ENCODE data around the gene SOBP.
"Not testable (repeated sequence)": the region's sequence is repeated elsewhere in the genome, so short reads cannot be mapped to it uniquely, and the experiment has no call there.

SOBP gene

DNA sequence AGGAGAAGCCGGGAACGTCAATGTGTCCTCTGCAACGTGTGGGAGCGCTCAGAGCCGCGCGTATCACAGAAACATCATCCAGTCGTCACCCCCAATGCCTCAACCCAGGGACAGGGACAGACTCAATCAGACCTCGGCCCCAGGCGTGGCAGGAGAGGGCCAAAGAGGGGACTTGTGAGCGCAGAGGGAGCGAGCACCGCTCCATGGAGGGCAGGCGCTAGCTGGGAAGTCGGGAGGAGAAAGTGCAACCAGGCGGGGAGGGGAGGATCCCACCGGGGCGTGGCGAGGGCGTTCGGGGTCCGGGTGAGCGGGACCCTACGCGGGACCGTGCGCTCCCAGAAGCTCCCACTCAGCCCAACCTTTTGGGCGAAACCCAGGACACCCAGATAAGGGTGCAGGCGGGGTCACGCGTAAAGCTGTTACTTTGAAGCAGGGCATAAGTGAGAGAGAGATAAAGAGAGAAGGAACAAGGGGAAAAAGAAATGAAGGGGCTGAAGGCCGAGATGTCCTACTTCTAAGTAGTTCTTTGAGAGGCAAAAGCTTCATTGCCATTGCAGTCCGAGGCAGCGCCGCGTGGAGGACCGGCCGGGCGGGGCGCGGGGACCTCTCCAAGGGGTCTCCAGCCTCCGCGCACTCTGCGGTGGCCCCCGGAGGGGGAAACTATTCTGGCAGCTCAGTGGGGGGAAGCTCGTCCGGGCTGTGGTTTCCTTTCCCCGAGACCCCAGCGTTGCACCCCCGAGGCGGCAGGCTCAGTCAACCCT lies 862 bp upstream of the SOBP start:
- DNase-seq: peak; percentile 11

DNA sequence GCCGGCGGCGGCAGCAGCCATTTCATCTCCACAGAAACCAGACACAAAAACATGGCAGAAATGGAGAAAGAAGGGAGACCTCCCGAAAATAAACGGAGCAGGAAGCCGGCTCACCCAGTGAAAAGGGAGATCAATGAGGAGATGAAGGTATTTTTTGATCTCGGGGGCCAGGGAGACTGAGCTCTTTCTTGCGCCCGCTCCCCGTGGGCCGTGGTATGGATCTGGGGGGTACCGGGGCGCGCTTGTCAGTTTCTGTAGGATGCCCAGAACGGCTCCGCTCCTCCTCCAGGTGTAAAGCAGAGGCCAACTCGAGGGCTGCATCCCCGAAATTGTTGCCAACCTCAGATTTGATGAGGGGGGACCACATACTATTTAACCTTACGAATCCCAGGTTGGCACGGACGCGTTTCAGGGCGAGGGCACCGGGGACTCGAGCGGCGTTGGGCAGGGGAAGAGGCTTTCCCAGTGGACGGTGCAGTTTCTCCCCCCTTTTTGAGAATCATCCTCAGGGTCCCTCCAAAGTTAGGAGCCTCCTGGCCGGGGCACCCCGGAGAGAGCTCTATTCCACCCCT lies 735 bp downstream of the SOBP start:
- no peak for DNase-seq

DNA sequence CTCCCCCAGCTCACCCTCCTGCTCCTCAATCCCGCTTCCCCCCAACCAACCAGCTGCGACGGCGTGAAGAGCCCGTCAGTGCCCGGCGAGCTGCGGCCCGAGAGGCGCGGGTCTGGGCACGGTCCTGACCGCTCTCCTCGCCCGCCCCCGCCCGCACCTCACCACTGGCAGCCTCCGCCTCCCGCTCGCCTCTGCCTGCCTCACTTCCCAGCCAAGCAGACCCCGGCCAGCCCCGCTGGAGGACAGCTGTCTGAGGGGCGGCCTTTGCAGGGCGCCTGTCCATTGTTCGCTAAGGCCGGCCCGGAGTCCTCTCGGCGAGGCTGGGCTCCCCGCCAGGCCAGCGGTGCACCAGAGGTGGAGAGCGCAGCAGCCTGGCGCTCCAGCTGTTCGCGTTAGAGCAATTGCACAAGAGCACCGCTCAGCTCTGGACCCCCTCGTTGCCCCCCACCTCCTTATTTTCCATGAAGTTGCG lies 1.3 kb downstream of the SOBP start:
- DNase-seq: no peak

DNA sequence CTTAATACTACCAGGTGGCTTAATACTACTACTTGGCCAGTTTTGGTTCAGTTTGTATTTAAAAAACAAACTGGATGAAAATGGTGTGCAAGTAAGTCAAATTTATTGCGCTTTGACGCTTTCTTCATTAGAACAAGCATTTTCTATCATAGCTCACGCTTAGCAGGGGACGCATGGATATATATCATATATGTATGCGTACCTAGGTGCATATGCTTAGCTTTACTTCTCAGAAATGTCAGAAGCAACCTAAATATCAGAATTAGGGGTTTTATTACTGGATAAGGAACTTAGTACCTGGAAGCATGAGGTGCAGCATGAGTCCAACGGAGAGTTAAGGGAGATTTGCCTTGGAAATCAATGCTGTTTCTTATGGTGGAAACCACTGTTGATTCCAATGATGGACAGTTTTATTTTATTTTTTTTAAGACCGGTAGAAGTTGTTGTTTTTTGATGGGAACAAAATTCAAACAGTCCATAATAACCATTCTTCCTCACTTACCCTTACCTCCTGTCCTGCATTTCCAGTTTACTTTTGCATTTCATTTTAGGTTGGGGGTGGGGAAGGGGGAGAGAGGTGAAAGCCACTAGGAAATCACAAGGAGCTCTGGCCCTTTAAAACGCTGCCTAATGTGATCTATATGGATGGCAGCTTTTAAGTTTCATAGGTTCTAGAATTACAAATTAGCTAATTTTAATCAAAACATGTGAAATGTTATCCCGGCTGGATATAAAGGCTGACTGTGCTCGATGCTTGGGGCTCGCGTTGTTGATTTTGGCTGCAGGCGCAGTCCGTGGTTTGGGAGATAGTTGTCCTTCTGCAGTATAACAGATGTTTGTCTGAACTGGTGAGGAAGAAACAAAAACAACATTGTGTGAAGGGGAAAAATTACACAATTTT lies 2.1 kb downstream of the SOBP start:
- DNase-seq: no peak

DNA sequence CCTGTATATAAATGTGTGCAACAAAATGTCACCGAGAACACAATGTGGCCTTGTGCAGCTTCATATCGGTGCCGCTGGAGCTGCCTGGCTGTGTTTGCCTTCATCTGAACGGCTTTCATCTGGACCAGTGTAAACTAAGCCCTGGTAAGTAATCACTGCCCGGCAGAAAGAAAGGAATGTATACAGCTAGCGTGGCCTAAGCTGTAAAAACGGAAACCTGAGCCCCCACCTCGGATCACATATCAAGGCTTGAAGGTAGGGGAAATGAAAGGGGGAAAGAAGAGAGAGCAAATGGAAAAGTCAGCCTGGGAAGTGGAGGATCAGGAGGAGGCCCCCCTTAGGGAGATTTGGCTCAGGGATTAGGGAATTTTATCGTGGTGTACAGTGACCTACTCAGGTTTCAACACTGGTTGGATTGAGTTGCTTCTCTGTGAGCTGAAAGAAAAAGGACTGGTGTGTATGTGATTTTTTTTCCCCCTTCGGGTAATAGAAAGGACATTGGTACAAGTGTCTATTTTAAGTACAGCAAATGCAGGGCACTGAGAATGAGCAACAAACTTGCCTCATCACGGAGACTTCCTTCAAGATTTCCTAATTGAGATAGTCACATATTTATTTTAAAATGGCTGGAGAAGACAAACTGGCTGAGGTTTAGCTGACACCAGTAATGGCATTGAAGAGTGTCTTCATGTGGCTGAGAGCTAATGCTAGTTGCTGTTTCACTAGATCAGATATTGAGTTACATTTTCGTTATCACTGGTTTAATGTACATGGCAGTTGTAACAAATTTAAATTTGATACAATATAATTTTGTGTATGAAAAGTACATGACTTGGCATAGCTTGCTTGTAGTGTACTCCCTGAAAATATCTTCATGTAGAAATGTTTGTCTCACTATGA lies 3.5 kb downstream of the SOBP start:
- DNase-seq: peak; percentile 67

DNA sequence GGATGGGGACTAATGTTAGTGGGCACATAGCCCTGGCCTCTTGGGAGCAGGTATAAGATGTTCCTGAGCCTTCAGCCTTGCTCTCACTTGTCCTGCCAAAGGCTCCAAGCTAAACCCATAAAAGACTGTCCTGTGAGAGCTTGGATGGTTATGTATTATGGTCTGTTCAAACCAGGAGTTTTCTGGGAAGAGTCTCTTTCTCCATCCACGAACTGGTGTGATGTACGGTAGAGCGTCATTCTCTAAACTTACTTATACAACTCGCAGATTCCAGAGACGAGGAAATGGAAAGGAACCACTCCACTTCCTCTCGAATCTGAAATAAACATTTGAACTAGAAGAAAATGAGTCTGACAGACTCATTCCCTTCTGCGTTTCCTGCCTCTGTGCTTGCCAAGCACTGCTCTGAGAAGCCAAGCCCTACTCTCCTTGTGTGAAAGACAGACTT lies 5.3 kb downstream of the SOBP start:
- no peak for DNase-seq

DNA sequence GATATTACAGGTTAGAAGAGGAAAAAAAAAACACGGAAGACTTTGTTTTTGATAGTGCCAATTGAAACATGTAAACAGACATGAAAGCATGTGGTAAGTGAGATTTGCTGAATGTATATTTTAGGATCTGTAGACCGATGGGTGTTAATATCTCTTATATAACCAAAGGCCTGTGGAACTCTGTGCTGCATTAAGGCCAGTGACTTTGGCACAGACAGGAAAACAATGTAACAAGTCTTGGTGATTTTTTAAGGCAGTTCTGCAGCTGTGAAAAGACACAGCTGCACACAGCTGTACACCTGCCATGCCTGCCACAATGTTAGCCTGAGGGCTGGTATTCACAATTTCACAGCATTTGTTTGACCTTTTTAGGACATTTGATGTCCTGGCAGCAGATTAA lies 6.1 kb downstream of the SOBP start:
- DNase-seq: no peak

DNA sequence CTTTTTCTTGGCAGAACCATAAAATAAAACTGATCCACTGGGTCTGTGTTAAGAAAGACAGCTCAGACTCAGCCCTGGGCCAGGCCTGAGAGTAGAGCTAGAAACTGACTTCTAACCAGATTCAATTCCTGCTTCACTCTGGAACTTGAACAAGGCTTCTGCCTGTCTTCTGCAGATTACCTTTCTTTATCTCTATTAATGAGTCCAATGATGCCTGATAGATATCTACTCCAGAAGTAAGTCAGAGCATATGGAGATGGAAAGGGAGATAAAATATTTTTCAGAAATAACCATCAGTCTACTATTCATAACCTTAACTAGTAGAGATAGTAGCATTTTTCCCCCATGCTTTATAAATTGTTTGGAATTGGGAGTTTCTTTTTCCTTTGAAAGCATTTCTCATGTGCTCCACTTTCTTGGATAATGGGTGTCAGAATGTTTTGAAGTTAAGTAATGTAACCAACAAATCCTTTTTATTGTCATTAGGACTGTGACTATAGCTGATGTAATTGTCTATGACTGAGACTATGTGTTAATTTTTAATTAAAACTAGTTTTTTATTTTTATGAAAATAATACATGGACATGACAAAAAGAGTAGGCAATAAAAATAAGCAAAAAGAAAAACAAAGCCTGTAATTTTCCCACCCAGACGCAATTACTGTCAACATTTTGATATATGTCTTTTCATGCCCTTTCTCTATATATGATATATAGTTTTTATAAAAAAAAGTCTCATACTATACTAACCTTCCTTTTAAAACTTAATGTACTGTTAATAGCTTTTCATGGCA lies 7.2 kb downstream of the SOBP start:
- DNase-seq: no peak

DNA sequence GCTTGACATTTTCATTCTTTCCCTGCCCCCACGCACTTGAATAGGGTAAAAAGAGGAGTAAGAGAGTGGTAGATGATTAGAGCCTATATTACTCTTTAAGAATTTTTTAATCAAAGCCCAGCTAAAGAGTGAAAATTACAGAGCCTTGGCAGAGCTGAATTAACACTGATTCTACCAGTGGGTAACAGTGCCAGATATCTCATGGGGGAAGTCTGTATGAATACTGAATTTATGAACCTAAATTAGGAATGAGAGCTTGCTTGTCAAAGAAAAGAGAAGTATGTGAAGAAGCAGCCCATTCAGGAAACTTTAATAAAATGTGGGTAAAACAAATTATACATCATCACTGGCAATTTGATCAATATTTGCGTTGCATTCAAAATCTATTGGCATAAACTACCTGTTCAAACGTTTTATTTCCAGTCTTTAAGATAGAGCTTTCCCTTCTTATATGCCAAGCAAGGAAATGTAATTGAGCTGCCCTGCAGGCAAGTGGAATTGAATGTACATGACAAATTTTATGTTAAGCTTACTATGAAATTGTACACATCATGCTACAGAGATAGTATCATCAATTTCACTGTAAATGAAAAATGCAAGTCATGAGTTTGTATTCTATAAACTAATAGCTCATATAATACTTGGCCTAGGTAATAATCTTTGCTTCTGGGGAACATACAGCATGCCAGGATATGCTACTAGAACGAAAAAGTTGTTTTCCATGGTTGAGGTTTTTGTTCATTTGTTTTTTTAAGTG lies 14.5 kb downstream of the SOBP start:
- no peak for DNase-seq

DNA sequence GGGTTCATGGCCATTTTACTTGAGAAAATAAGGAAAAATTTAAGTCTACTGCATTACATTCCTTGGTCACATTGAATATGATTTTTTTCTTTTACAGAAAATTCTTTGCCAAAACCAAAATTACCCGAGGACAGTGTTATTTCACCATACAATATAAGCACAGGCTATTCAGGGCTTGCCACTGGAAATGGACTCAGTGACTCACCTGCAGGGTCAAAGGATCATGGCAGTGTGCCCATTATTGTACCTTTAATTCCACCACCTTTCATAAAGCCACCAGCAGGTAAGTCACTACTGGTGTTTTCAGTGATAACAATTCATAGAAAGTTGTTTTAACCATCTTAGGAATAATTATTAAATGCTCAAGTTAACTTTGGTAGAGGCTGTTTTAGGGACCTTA lies 16.2 kb downstream of the SOBP start:
- no peak for DNase-seq

DNA sequence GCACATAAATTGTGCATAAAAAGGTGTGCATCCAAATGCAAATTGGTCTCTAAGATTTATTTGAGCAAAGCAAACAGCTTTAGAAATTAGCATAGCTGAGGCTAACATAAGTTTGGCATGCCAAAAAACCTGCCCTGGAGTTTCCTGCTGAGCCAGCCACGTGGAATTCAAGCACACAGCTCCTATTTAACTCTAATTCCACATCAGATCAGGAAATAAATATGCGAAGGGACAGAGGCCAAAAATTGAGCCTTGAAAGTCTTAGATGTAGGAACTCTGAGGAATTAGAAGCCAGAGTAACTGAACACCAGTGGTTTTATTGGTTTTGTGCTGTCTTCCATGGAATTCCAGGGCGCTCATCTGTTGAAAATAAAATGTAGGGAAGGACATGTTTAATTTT lies 19.6 kb downstream of the SOBP start:
- DNase-seq: no peak

DNA sequence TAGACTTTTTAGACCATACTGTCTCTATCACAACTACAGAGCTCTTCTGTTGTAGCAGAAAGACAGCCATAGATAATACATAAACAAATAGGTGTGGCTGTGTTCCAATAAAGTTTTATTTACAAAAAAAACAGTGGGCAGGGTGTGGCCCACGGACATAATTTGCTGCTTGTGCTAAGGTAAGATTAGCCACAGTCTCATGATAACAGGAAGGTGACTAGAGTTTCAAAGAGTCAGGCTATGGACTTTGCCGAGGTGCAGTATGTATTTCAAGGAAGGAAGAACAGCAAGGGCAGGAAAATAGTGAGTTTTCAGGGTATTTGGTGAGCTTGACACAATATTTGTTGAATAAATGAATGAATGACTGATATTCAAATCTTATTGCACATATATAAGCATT lies 20.2 kb downstream of the SOBP start:
- DNase-seq: no peak

DNA sequence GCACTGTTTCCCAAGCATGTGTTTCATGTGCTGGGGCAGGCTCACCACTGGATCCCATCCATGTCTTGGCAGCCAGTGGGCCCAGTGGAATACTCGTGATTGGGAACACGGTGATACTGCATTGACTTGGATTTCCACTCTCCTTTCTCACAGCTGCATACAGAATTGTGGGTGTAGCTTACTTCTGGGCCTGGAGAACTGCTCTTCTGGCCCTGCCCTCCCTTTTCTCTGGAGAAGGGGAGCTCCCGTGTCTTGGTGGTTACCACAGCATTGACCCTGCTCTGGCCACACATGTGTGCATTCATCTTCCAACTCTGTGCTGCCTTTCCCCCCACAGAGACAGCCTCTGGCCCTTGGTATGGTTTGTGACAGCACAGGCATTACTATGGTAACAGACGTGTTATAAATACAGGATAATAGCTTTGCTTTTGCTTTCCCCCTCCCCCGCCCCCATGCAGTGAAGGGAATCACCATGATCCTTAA lies 21.6 kb downstream of the SOBP start:
- no peak for DNase-seq

DNA sequence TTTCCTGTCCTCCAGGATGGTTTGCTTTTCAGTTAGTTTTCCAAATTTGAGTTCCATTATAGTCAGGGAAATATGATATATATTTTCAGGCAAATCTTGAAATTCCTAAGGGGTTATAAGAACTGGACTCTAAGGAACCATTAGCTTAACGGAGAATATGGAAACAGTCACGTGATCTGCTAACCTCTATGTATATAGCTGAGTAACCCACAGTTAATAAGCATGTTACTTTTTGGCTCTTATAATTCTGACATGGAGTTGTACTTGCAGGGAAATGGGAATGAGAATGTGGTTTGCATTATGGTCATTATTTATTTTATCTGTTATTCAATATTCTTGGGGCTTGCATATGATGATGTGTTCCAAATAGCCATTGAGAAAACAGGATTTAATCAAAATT lies 23.3 kb downstream of the SOBP start:
- DNase-seq: no peak

DNA sequence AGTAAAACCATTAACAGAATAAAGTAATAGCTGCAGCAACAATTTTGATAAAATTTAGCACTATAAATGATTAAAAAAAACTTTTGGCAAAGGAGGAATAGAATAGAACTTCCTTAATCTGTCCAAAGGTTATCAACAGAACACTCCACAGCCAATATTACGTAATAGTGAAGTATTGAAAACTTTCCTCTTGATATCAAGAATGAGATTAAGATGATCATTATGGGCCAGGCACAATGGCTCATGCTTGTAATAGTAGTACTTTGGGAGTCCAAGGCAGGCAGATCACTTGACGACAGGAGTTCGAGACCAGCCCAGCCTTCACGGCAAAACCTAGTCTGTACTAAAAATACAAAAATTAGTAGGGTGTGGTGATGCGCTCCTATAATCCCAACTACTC lies 26.0 kb downstream of the SOBP start:
- DNase-seq: no peak

DNA sequence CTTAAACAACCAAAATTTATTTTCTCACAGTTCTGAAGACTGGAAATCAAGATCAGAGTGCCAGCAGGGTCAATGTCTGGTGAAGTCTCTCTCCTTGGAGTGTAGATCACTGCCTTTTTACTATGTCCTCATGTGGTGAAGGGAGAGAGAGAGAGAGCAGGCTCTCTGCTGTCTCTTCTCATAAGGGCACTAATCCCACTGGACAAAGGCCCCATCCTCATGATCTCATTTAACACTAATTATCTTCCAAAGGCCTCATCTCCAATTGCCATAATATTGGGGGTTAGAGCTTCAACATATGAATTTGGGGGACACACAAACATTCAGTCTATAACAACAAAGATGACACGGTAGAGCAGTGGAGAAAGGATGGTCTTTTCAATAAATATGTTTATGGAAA lies 27.4 kb downstream of the SOBP start:
- no peak for DNase-seq

DNA sequence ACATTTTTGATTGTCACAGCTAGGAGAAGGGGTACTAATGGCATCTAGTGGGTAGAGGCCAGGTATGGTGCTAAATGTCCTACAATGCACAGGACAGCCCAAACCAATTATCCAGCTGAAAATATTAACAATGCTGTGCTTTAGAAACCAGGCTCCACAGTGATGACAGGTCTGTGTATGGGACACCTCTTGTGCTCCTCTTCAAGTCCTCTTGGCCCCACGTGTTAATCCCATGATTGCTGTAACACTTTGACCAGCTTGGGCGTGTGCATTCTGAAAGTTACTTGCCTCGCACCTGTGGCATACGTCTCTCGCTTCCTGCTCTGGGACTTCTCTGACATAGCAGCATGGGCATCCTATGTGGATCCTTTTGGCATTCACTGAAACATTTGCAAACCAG lies 29.3 kb downstream of the SOBP start:
- DNase-seq: not testable (repeated sequence)

DNA sequence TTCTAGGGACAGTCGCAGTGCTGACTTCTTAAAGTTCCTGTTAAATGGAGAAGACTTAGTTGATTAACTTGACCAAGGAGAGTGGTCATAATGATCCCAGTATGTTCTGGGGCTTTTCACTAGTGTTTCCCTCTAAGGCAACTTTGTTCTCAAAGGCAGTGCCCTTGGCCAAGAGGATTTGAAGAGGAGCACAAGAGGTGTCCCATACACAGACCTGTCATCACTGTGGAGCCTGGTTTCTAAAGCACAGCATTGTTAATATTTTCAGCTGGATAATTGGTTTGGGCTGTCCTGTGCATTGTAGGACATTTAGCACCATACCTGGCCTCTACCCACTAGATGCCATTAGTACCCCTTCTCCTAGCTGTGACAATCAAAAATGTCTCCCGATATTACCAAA lies 30.8 kb downstream of the SOBP start:
- DNase-seq: not testable (repeated sequence)

DNA sequence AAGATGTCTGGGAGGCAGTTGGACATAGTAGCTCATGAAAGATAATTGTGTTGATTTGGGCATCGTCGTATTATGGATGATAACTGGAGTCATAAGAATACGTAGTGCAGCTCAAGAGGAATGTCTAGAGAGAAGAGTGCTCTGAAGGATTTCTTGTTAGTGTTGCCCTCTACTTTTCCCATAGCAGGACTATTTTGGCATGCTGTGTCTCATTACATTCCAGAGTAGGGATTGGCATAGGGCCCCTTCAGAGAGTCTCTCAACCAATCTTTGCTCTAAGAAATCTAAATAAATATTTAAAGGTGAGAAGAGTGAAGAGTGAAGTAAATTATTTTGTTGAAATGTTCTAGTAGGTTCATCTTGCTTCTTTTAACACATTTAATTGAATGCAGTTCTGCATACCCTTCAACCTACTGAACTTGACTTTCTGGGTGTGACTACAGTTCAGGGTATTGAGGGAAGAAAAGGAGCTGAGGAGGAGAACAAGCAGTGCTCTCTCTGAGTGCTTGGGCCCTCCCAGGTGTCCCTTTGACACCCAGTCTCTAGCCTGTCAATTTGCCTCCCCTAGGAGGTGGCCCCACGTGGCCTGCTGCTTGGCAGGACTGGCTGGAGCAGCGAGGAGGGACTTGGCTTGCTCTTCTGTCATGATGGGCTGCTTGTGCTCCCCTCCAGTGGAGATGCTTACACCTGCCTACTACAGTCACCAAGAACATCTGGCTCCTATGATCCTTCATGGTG lies 33.3 kb downstream of the SOBP start:
- no peak for DNase-seq

DNA sequence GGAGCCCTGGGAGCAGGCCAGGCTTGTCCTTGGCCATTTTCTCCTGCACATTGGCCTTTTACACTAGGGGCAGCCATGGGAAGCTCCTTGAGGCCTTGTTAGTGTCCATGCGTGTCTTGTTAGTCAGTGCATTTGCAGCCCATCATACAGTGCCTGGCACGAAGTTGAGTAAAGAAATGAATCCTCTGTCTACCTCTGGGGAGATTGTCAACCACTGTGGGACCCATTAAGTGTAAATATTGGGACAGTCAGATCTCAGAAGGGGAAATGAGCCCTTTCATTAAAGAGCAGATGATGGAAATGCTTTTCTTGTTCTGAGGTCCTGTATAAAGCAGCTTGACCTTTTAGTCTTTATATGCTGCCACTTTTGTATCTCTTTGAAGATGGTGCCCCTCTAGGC lies 33.9 kb downstream of the SOBP start:
- DNase-seq: no peak

All from inflammatory macrophage treated with lipopolysaccharide for 4 hours (primary cell).